ENCODE results near the gene ATF4. TPM values are rescaled to one million over a fixed set of nuclear protein-coding genes. Genes with fewer than 3 reads are reported as not detected.
A peak's percentile ranks its signal among the peaks of the same experiment; 100 is the strongest.

The ATF4 gene
- total and polyA plus RNA-seq, 12 donors = 207 to 1,513 (median 346) TPM

DNA sequence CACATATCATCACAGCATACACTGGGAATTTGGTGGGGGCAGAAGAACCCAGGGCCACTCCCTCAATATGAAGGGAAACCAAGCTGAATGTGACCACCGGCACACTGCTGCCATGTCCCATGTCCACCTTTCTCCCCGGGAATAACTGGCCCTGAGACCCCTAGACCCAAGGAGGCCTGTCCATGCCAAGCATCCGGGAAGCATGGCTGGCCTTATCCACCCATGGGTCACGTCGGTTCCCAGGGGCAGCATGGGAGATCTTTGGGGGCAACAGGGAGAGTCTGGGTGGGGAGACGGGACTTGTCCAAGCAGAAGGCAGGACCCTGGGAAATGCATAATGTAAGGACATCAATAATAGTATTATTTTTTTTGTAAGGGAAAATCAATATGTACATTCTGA lies 28.7 kb upstream of the ATF4 start:
- Histone ChIP-seq H3K4me3 (no peak overlapping the region), H3K36me3 (replicated peaks in 1 of 2) (no peaks in the 10 kb centered on the region), H3K27me3 (no peaks in the 10 kb centered on the region), H3K9me3 (replicated peaks in 1 of 3) (no peaks in the 10 kb centered on the region), H3K4me1 (replicated peaks in 1 of 2) (peaks cover 0 to 10% of the 10 kb centered on the region in 2 donors), H3K27ac (no peak overlapping the region)
- TF ChIP-seq, protein P1, sequence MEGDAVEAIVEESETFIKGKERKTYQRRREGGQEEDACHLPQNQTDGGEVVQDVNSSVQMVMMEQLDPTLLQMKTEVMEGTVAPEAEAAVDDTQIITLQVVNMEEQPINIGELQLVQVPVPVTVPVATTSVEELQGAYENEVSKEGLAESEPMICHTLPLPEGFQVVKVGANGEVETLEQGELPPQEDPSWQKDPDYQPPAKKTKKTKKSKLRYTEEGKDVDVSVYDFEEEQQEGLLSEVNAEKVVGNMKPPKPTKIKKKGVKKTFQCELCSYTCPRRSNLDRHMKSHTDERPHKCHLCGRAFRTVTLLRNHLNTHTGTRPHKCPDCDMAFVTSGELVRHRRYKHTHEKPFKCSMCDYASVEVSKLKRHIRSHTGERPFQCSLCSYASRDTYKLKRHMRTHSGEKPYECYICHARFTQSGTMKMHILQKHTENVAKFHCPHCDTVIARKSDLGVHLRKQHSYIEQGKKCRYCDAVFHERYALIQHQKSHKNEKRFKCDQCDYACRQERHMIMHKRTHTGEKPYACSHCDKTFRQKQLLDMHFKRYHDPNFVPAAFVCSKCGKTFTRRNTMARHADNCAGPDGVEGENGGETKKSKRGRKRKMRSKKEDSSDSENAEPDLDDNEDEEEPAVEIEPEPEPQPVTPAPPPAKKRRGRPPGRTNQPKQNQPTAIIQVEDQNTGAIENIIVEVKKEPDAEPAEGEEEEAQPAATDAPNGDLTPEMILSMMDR (IDR thresholded peaks at IDR 0.05) = no peak
- no peak for TF ChIP-seq POLR2A (IDR thresholded peaks at IDR 0.05)
- WGBS, 4 donors = 72 to 86% (median 75%) methylated on average over 6 of the region's 6 CpGs
- DNase-seq = no peak
- intact Hi-C loops (cut with DNase I) = loop anchor here (5.0 to 10.0 kb wide), 4 partner anchors 36 to 317 kb away; no protein-coding TSS in a partner anchor

DNA sequence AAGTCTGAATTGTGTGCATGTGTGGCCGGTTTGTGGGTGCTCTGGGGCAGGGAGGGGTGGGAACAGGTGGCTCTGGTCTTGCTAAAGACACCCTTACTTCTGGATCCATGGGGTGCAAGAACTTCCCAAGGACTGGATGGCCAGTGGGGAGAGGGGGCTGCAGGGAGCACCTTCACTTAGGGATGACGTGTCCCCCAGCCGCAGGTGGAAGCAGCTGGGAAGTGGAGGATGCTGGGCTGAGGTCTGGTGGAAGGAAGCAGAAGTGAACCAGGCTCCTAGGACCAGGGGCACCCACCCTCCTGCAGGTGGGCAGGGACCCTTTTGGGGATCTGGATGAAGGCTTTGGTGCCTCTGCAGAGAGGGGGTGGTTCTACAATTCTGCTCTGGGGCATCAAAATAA lies 28.2 kb upstream of the ATF4 start:
- Histone ChIP-seq H3K4me1 (replicated peaks in 1 of 2) (peaks cover 0 to 11% of the 10 kb centered on the region in 2 donors), H3K9me3 (replicated peaks in 1 of 3) (no peaks in the 10 kb centered on the region), H3K27ac (no peak overlapping the region), H3K4me3 (no peak overlapping the region), H3K27me3 (no peaks in the 10 kb centered on the region), H3K36me3 (replicated peaks in 1 of 2) (no peaks in the 10 kb centered on the region)
- intact Hi-C loops (cut with DNase I) = loop anchor here (5.0 to 10.0 kb wide), 4 partner anchors 35 to 317 kb away; no protein-coding TSS in a partner anchor
- WGBS, 4 donors = 63 to 75% (median 67%) methylated on average over 3 of the region's 3 CpGs
- TF ChIP-seq POLR2A (IDR thresholded peaks at IDR 0.05) = no peak
- TF ChIP-seq, protein P1 (IDR thresholded peaks at IDR 0.05) = no peak
- DNase-seq = no peak

DNA sequence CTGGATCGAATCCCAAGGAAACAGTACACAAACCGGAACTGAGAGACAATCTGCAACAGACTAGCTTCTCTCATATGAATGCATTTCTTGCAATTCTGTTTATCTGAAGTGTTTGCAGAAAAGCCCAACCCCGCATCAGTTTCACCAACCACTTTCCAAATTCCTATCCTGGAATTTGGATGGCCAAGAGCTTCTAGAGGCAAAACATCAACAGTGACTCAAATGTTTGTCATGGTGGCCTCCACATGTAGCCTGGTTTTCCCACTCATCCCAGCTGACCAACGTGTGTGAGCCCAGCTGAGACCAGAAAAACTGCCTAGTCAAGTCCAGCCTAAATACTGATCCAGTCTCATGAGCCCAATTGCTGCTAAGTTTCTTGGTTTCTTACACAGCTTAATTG lies 26.6 kb upstream of the ATF4 start:
- H3K27me3 ChIP-seq = no peaks in the 10 kb centered on the region
- DNase-seq = no peak
- no peaks in the 10 kb centered on the region for H3K36me3 ChIP-seq (replicated peaks in 1 of 2)
- no peak overlapping the region for H3K4me3 ChIP-seq
- TF ChIP-seq POLR2A (IDR thresholded peaks at IDR 0.05) = no peak
- TF ChIP-seq, protein P1 (IDR thresholded peaks at IDR 0.05) = no peak
- WGBS, 4 donors = 32 to 45% (median 44%) methylated on average over 4 of the region's 4 CpGs
- no peak overlapping the region for H3K27ac ChIP-seq
- intact Hi-C loops (cut with DNase I) = loop anchor here (5.0 to 10.0 kb wide), 4 partner anchors 34 to 319 kb away; no protein-coding TSS in a partner anchor
- H3K4me1 ChIP-seq (replicated peaks in 1 of 2) = peaks cover 0 to 11% of the 10 kb centered on the region in 2 donors
- H3K9me3 ChIP-seq (replicated peaks in 1 of 3) = no peaks in the 10 kb centered on the region

DNA sequence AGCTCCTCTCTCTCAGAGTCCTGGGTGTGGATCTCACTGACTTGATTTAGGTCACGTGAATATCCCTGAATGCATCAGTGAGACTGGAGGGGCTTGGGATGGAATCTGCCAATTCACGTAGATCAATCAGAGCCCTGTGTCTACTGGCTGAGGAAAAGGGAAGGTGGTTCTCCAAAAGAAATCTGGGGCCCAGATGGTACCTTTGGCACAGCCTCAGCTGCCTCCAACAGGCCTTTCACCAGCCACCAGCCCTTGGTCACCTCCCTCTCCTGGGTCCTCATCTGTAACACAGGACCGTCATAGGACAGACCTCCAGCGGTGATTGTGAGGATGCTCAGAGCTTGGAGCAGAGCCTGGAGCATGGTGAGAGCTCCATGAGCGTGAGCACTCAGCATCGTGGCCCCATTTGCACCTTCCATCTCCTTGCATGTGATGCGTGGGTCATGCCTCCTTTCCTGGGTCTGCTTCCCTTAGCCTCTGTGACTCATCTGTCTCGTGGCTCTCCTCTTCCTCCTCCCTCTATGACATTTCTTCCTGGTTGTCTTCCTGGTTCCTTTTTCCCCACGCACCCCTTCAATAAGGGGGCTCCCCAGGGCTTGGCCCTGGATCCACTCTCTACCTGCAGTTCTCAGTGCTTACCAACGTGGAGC lies 25.8 kb upstream of the ATF4 start:
- intact Hi-C loops (cut with DNase I) = loop anchor here (5.0 to 10.0 kb wide), 4 partner anchors 33 to 320 kb away; no protein-coding TSS in a partner anchor
- peak in 1 of 7 donors; percentile 22 for DNase-seq
- Histone ChIP-seq H3K9me3 (replicated peaks in 1 of 3) (no peaks in the 10 kb centered on the region), H3K27me3 (no peaks in the 10 kb centered on the region), H3K4me1 (replicated peaks in 1 of 2) (peaks cover 0 to 11% of the 10 kb centered on the region in 2 donors), H3K4me3 (no peak overlapping the region), H3K27ac (no peak overlapping the region), H3K36me3 (replicated peaks in 1 of 2) (no peaks in the 10 kb centered on the region)
- TF ChIP-seq POLR2A (IDR thresholded peaks at IDR 0.05) = no peak
- TF ChIP-seq, protein P1 (IDR thresholded peaks at IDR 0.05) = no peak
- 62 to 75% (median 68%) methylated on average over 10 of the region's 10 CpGs for WGBS, 4 donors
